Mesendoderm (in vitro differentiated cells): ENCODE data around the gene CFAP61. TPM values are rescaled to one million over a fixed set of nuclear protein-coding genes. Genes with fewer than 3 reads are reported as not detected.
A peak's percentile ranks its signal among the peaks of the same experiment; 100 is the strongest.

Experiments used
- DNase-seq: peaks from one replicate; pipeline ENCODE4 v3.0.0; 2013
- H2AK5ac ChIP-seq: 2 replicates; pipeline ENCODE4 v1.6.1; 2013; ENCODE audit warnings: low read length, inconsistent platforms
- H2BK120ac ChIP-seq: 2 replicates; pipeline ENCODE4 v1.6.1; 2013; ENCODE audit warnings: low read depth, mild to moderate bottlenecking, low read length, moderate library complexity, mixed read lengths
- H2BK15ac ChIP-seq: replicated peaks from 2 replicates; pipeline ENCODE4 v1.6.1; 2013; ENCODE audit warnings: low read depth, mild to moderate bottlenecking, moderate library complexity
- H2BK5ac ChIP-seq: 2 replicates; pipeline ENCODE4 v1.6.1; 2013; ENCODE audit warnings: low read length, inconsistent platforms
- H3K18ac ChIP-seq: 2 replicates; pipeline ENCODE4 v1.6.1; 2013; ENCODE audit warnings: mild to moderate bottlenecking, low read length, mixed read lengths
- H3K23ac ChIP-seq: one replicate; pipeline ENCODE4 v1.6.1; 2013; ENCODE audit warnings: low read length
- H3K27ac ChIP-seq: 2 replicates; pipeline ENCODE4 v1.5.1; 2013; ENCODE audit warnings: low read depth, mild to moderate bottlenecking, inconsistent platforms, low read length, moderate library complexity
- H3K27me3 ChIP-seq: 2 replicates; pipeline ENCODE4 v1.6.1; 2013; ENCODE audit warnings: low read length, control low read depth, mild to moderate bottlenecking, inconsistent platforms; ENCODE audit not compliant: insufficient read depth, poor library complexity
- H3K36me3 ChIP-seq: 2 replicates; pipeline ENCODE4 v1.6.1; 2013; ENCODE audit warnings: low read length, inconsistent platforms; ENCODE audit not compliant: control insufficient read depth, insufficient read depth
- H3K4ac ChIP-seq: one replicate; pipeline ENCODE4 v1.6.1; 2013; ENCODE audit warnings: low read depth, mild to moderate bottlenecking, low read length, moderate library complexity
- H3K4me1 ChIP-seq: 2 replicates; pipeline ENCODE4 v1.6.1; 2013; ENCODE audit warnings: low read depth, low read length, inconsistent platforms; ENCODE audit not compliant: control insufficient read depth
- H3K4me2 ChIP-seq: 2 replicates; pipeline ENCODE4 v1.6.1; 2013; ENCODE audit warnings: low read length
- H3K4me3 ChIP-seq: 2 replicates; pipeline ENCODE4 v1.5.1; 2013; ENCODE audit warnings: mild to moderate bottlenecking, low read length
- H3K56ac ChIP-seq: one replicate; pipeline ENCODE4 v1.6.1; 2013; ENCODE audit warnings: low read length
- H3K79me1 ChIP-seq: 2 replicates; pipeline ENCODE4 v1.6.1; 2013; ENCODE audit warnings: low read length, inconsistent platforms
- H3K79me2 ChIP-seq: 2 replicates; pipeline ENCODE4 v1.6.1; 2013; ENCODE audit warnings: mild to moderate bottlenecking, low read length; ENCODE audit not compliant: control insufficient read depth, insufficient read depth
- H3K9ac ChIP-seq: 2 replicates; pipeline ENCODE4 v1.6.1; 2013; ENCODE audit warnings: low read length, inconsistent platforms
- H4K5ac ChIP-seq: one replicate; pipeline ENCODE4 v1.6.1; 2013; ENCODE audit warnings: low read length
- H4K8ac ChIP-seq: one replicate; pipeline ENCODE4 v1.6.1; 2013; ENCODE audit warnings: low read depth, mild to moderate bottlenecking, control low read depth, low read length, moderate library complexity
- WGBS: extraction: QIAGEN DNeasy Blood & Tissue Kit; methylation state at CpG from one replicate; pipeline ENCODE4 v1.1.7; 2013; ENCODE audit warnings: low lambda C conversion rate, missing lambda C conversion rate; ENCODE audit not compliant: insufficient coverage; ENCODE audit errors: extremely low coverage; 5-methylcytosine and 5-hydroxymethylcytosine counted together
- small RNA-seq: library from polyadenylated mRNA; stranded (forward); fragments of <200 nt; extraction: miRNeasy Mini kit (QIAGEN cat#:217004); gene quantifications from one replicate; pipeline ENCODE3, GENCODE V24; 2013; ENCODE audit not compliant: insufficient read depth

The CFAP61 gene

DNA sequence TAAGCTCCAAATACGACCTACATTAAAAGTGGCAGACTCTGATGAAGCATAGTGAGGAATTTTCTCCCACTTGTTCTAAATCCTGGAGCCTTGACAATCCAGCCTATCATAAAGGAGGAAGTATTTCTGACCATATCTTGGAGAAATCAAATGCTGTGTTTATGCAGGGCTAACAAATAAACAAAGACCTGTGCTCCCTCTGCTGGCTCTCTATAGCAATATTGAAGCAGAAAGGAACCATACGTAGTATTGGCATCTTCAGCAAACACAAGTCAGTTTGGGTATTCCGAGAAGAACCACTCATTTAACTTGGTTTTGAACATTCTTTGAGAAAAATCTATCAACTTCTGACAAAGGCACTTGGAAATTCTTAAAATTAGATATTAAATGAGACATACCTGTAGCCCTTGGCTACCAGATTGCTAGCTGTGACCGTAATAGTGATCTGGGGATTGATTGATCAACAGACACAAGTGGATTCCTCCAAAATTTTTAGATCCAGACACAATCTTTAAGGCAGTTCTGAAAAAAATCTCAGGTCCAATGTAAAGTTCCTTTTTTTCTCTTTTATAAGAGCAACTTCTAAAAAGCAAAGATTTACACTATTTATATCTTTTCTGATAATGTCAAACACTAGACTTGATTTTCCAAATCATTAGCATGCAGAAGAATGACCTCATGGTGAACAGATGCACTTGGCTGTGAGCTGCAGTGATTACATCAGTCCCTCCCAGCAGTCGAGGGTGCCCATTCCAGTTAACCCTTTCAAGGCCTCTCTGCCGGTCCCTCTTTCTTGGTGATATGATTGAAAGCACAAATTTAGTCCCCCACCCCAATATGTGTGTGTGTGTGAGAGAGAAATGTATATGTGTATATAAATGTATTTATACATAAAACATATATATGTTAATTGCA, 355.8 kb downstream of the CFAP61 start:
- Histone ChIP-seq H3K79me1 (no peaks in the 10 kb centered on the region), H3K4me2 (no peak overlapping the region), H3K36me3 (no peaks in the 10 kb centered on the region), H3K56ac (no peak overlapping the region), H3K23ac (no peak overlapping the region), H2BK120ac (no peak overlapping the region), H3K9ac (no peak overlapping the region), H4K8ac (no peak overlapping the region), H3K79me2 (no peaks in the 10 kb centered on the region), H2AK5ac (no peak overlapping the region), H3K18ac (no peak overlapping the region), H3K4me1 (peaks cover 2% of the 10 kb centered on the region), H4K5ac (no peak overlapping the region), H2BK5ac (no peak overlapping the region), H3K27me3 (no peaks in the 10 kb centered on the region), H3K4ac (no peak overlapping the region), H3K4me3 (no peak overlapping the region), H3K27ac (no peak overlapping the region), H2BK15ac (no peak overlapping the region)
- WGBS, result no CpG with 5 or more reads among the region's 6 CpGs
- peak; percentile 58 for DNase-seq

DNA sequence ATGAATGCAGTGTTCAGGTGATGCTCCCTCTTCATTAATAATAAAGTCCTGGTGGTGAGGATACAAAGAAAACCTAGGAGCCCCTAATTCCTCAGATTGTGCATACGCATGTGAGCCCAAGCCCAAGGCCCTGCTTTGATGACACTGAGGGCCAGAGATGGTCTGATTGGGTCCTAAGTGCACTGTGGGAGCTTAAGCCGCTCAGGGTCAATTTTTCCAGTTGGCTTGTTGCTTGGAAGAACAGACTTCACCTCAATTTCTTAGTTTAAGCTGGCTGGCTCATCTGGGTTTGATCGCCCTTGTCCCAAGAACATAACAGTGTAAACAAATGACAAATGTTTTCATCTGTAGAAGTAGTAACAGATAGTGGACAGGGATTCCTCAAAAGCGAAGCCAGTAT, 357.0 kb downstream of the CFAP61 start:
- Histone ChIP-seq H2BK120ac (no peak overlapping the region), H3K27ac (no peak overlapping the region), H3K56ac (no peak overlapping the region), H4K8ac (no peak overlapping the region), H2BK5ac (no peak overlapping the region), H2BK15ac (no peak overlapping the region), H3K4me3 (no peak overlapping the region), H3K36me3 (no peaks in the 10 kb centered on the region), H3K27me3 (no peaks in the 10 kb centered on the region), H3K18ac (no peak overlapping the region), H3K4me1 (peaks cover 3% of the 10 kb centered on the region), H2AK5ac (no peak overlapping the region), H3K23ac (no peak overlapping the region), H3K9ac (no peak overlapping the region), H3K79me2 (no peaks in the 10 kb centered on the region), H4K5ac (no peak overlapping the region), H3K4me2 (no peak overlapping the region), H3K79me1 (no peaks in the 10 kb centered on the region), H3K4ac (no peak overlapping the region)
- DNase-seq, result no peak
- no CpG with 5 or more reads among the region's 4 CpGs for WGBS

Small RNA genes lying within 50 kb of the gene (small RNA-seq; reads per million reads assigned to genes)
- not detected for gene RN7SL690P
